A549 (cell line): ENCODE results near the gene TRAF7.

ENCODE experiments used
- BCL3 ChIP-seq: fragments of >200 bp; sonication (Bioruptor Twin); formaldehyde crosslinking; IDR thresholded peaks from 3 replicates; pipeline ENCODE4 v1.6.1; 2016
- CHD2 ChIP-seq: fragments of 150-350 bp; IDR thresholded peaks from 2 replicates; pipeline ENCODE4 v1.6.1; 2014; ENCODE audit warnings: low read length; ENCODE audit not compliant: partially characterized antibody
- CTCF ChIP-seq: fragments of >200 bp; sonication (Bioruptor Twin); formaldehyde crosslinking; IDR thresholded peaks from 3 replicates; pipeline ENCODE4 v1.5.1; 2016
- ESRRA ChIP-seq: fragments of 150-350 bp; IDR thresholded peaks from 2 replicates; pipeline ENCODE4 v1.6.1; 2014; ENCODE audit warnings: mild to moderate bottlenecking, low read length, borderline replicate concordance
- HDAC2 ChIP-seq: fragments of 200-600 bp; sonication (generic); IDR thresholded peaks from 2 replicates; pipeline ENCODE4 v1.6.1; 2016
- HOXA7 ChIP-seq: fragments of 250-450 bp; sonication (Bioruptor Pico); IDR thresholded peaks from 2 replicates; pipeline ENCODE4 v1.5.0; 2020; ENCODE audit warnings: mild to moderate bottlenecking, moderate library complexity
- MAFK ChIP-seq: fragments of 450-650 bp; IDR thresholded peaks from 2 replicates; pipeline ENCODE4 v1.6.1; 2014; ENCODE audit not compliant: partially characterized antibody
- POLR2A ChIP-seq: IDR thresholded peaks from 2 replicates; pipeline ENCODE4 v1.6.1; 2012; ENCODE audit warnings: mild to moderate bottlenecking, low read length
- ZC3H11A ChIP-seq: fragments of 450-650 bp; IDR thresholded peaks from 2 replicates; pipeline ENCODE4 v1.6.1; 2014; ENCODE audit warnings: antibody characterized with exemption, mild to moderate bottlenecking
- TF ChIP-seq, protein P1 (sequence below): IDR thresholded peaks from 2 replicates; pipeline ENCODE4 v1.6.1; 2012
- TF ChIP-seq, protein P2 (sequence below): IDR thresholded peaks from 2 replicates; pipeline ENCODE4 v1.6.1; 2012

DNA sequence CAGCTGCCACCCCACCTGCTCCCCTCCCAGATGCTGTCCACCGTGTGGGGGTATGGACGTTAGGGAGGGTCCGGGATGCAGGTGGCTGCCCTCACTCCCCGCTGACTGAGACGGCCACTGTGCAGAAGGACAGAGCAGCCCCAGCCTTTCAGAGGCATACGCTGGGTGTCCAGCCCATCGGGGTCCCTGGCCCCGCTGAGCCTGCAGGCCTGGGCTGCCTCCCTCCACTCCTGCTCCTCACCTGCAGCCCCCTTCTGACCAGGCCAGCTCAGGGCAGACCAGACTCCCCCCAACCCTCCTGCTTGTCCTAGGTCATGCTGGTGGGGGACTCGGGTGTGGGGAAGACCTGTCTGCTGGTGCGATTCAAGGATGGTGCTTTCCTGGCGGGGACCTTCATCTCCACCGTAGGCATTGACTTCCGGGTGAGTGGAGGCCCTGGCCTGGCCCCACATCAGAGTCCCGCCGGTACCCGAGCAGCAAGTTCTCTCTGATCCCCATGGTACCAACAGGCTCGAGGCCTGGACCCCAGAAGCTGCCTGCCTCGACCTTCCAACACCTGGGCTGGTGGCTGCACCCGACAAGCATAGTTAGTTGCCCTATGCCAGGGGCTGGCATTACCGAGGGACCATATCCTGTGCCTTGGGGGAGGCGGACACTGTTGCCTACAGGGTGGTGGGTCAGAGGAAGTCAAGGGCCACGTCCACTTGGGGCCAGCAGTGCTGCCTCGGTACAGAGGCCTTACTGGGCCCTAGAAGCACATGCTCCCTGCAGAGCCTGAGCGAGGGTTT, 5.8 kb upstream of the TRAF7 start:
- TF ChIP-seq CTCF (no peak), ESRRA (no peak), POLR2A (peak; percentile 35), ZC3H11A (no peak), MAFK (no peak), HDAC2 (no peak), BCL3 (0 out of 3 replicates have a peak, but pooled peaks have one; percentile 8), HOXA7 (CRISPR knock-in tag) (0 out of 2 replicates have a peak, but pooled peaks have one; percentile 44), CHD2 (no peak)
- TF ChIP-seq, protein P1, sequence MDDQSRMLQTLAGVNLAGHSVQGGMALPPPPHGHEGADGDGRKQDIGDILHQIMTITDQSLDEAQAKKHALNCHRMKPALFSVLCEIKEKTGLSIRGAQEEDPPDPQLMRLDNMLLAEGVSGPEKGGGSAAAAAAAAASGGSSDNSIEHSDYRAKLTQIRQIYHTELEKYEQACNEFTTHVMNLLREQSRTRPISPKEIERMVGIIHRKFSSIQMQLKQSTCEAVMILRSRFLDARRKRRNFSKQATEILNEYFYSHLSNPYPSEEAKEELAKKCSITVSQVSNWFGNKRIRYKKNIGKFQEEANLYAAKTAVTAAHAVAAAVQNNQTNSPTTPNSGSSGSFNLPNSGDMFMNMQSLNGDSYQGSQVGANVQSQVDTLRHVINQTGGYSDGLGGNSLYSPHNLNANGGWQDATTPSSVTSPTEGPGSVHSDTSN = peak; percentile 75; the same call in 1 of the 2 replicates
- TF ChIP-seq, protein P2, sequence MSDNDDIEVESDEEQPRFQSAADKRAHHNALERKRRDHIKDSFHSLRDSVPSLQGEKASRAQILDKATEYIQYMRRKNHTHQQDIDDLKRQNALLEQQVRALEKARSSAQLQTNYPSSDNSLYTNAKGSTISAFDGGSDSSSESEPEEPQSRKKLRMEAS = peak; percentile 87
